ENCODE data around the gene ZNF333.
A peak's percentile ranks its signal among the peaks of the same experiment; 100 is the strongest.

Gene ZNF333

GRCh38 chr19:14674764-14675163, 15.1 kb upstream of the ZNF333 start, which contains the start of gene ADGRE3:
Gene ADGRE3 (minus strand): TSS chr19:14674844. CDS start chr19:14674770, 74 bp downstream.
- no peak for DNase-seq (ENCODE audit: low spot score in 2 of 2)
- H3K27me3 Mint-ChIP-seq = peaks cover 29% of the 10 kb centered on the region
- no peaks in the 10 kb centered on the region for H3K4me1 Mint-ChIP-seq
- no peak within 1 kb of the TSS for H3K4me3 Mint-ChIP-seq
- no peak within 1 kb of the TSS for H3K27ac Mint-ChIP-seq (ENCODE audit: low read depth)
- no peak for ATAC-seq (replicated peaks; ENCODE audit: extremely low read depth, poor library complexity, severe bottlenecking)
- no peaks in the 10 kb centered on the region for H3K9me3 Mint-ChIP-seq
- H3K36me3 Mint-ChIP-seq (ENCODE audit: insufficient read depth) = no peaks in the 10 kb centered on the region

DNA sequence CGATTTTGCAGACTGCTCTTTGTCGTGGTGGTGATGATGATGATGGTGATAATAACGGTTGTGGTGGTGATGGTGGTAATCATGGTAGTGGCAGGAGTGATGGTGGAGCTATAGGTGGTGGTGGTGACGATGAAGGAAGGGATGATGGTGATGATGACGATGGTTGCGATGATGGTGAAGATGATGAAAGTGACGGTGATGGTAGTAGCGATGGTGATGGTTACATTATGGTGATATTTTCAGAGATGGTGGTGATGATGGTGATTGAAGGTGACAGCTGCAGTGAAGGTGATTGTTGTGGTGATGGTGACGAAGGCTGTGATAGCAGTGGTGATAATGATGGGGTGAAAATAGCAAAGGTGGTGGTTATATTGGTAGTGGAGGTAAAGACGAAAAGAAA, 13.1 kb upstream of the ZNF333 start:
- Mint-ChIP-seq H3K36me3 (ENCODE audit: insufficient read depth) (no peaks in the 10 kb centered on the region), H3K9me3 (no peaks in the 10 kb centered on the region), H3K27me3 (peaks cover 19% of the 10 kb centered on the region), H3K4me1 (no peaks in the 10 kb centered on the region), H3K27ac (ENCODE audit: low read depth) (no peak overlapping the region), H3K4me3 (no peak overlapping the region)
- peak; percentile 63 for ATAC-seq (replicated peaks; ENCODE audit: extremely low read depth, poor library complexity, severe bottlenecking)
- peak in 1 of 2 donors; percentile 12 for DNase-seq (ENCODE audit: low spot score in 2 of 2)

DNA sequence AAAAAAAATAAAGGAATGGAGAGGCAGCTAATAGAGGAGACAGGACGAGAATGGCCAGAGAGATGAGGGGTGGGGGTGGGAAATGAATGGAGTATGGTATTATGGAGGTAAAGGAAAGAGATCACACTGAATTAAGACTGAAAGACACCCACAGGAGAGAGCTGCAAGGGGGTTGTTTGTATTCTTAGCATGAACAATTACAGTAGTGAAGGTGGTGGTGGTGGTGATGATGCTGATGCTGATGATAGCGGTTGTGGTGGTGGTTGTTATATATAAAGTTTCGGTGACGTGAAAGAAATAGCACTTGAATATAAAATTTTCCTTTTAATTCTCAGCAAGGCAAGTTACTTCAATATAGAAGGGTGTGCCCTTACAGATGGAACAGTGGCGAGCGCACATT, 12.4 kb upstream of the ZNF333 start:
- DNase-seq (ENCODE audit: low spot score in 2 of 2) (peak in 1 of 2 donors; percentile 33), ATAC-seq (replicated peaks; ENCODE audit: extremely low read depth, poor library complexity, severe bottlenecking) (peak; percentile 81)
- Mint-ChIP-seq H3K9me3 (no peaks in the 10 kb centered on the region), H3K27ac (ENCODE audit: low read depth) (no peak overlapping the region), H3K27me3 (peaks cover 25% of the 10 kb centered on the region), H3K4me3 (no peak overlapping the region), H3K36me3 (ENCODE audit: insufficient read depth) (no peaks in the 10 kb centered on the region), H3K4me1 (no peaks in the 10 kb centered on the region)

- DNase-seq (ENCODE audit: low spot score in 2 of 2) = no peak
- Mint-ChIP-seq H3K4me1 (no peaks in the 10 kb centered on the region), H3K27me3 (peaks cover 21% of the 10 kb centered on the region), H3K4me3 (no peak overlapping the region), H3K9me3 (no peaks in the 10 kb centered on the region), H3K36me3 (ENCODE audit: insufficient read depth) (no peaks in the 10 kb centered on the region), H3K27ac (ENCODE audit: low read depth) (no peak overlapping the region)
- ATAC-seq (replicated peaks; ENCODE audit: extremely low read depth, poor library complexity, severe bottlenecking) = no peak
These were observed 11.6 kb upstream of the ZNF333 start for GRCh38 chr19:14678199-14678598.

DNA sequence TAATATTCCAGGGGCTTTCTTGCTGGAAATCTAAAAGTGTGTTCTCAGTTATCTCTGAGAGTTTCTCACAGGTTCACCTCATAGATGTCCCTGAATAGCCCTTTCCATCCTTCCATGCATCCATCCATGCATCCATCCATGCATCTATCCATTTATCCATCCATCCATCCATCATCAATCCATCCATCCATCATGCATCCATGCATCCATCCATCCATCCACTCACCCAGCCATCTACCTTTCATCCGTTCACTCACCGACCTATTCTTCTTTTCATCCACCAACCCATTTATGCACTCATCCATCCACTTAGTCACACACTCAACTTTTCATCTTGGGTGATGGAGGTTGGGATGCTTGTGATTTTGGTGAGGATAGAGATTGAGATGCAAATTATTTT, 7.8 kb upstream of the ZNF333 start:
- H3K27me3 Mint-ChIP-seq = peaks cover 10% of the 10 kb centered on the region
- DNase-seq (ENCODE audit: low spot score in 2 of 2) (no peak), ATAC-seq (replicated peaks; ENCODE audit: extremely low read depth, poor library complexity, severe bottlenecking) (no peak)
- no peak overlapping the region for H3K27ac Mint-ChIP-seq (ENCODE audit: low read depth)
- H3K9me3 Mint-ChIP-seq = no peaks in the 10 kb centered on the region
- H3K36me3 Mint-ChIP-seq (ENCODE audit: insufficient read depth) = no peaks in the 10 kb centered on the region
- no peaks in the 10 kb centered on the region for H3K4me1 Mint-ChIP-seq
- H3K4me3 Mint-ChIP-seq = no peak overlapping the region

DNA sequence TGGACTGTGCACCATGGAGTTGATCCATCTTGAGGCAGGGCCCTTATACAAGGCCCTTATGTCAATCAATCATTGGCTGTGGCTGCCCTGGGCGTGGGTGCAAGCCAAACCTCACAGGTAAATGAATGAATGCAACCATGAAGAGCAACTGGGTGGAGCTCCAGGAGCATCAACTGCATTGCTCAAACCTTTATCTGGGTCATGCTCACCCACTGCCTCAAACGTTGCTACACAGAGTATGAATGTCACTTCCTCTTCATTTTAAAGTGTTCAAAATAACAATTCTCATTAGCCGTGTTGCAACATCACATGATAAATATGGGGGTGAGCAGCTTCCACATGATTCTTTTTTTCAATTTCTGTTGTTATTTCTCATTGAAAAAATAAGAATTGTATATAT, 6.4 kb upstream of the ZNF333 start:
- Mint-ChIP-seq H3K9me3 (no peaks in the 10 kb centered on the region), H3K27me3 (peaks cover 10% of the 10 kb centered on the region), H3K4me3 (no peak overlapping the region), H3K4me1 (no peaks in the 10 kb centered on the region), H3K27ac (ENCODE audit: low read depth) (no peak overlapping the region), H3K36me3 (ENCODE audit: insufficient read depth) (no peaks in the 10 kb centered on the region)
- ATAC-seq (replicated peaks; ENCODE audit: extremely low read depth, poor library complexity, severe bottlenecking) (no peak), DNase-seq (ENCODE audit: low spot score in 2 of 2) (no peak)

DNA sequence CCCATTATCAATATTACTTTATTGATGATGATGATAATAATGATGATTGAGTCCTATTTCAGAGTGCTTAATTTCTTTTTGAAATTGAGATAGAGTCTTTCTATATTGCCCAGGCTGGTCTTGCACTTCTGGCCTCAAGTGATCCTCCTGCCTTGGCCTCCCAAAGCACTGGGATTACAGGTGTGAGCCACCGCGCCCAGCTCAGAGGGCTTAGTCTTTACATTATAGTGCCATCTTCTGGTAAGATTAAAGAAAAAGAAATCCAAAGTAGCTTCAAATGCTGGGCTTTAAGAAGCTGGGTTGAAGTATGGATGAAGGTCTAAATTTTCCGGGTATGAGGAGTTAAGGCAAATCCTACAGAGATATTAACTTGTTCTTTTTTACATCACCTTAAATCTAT, 3.4 kb upstream of the ZNF333 start:
- Mint-ChIP-seq H3K9me3 (no peaks in the 10 kb centered on the region), H3K27ac (ENCODE audit: low read depth) (no peak overlapping the region), H3K27me3 (peaks cover 10% of the 10 kb centered on the region), H3K36me3 (ENCODE audit: insufficient read depth) (peaks cover 4% of the 10 kb centered on the region), H3K4me3 (no peak overlapping the region), H3K4me1 (no peaks in the 10 kb centered on the region)
- DNase-seq (ENCODE audit: low spot score in 2 of 2) (no peak), ATAC-seq (replicated peaks; ENCODE audit: extremely low read depth, poor library complexity, severe bottlenecking) (no peak)

GRCh38 chr19:14694641-14695266, 4.9 kb downstream of the ZNF333 start:
- no peak for DNase-seq (ENCODE audit: low spot score in 2 of 2)
- Mint-ChIP-seq H3K36me3 (ENCODE audit: insufficient read depth) (peaks cover 40% of the 10 kb centered on the region), H3K4me1 (peaks cover 6% of the 10 kb centered on the region), H3K4me3 (no peak overlapping the region), H3K27ac (ENCODE audit: low read depth) (no peak overlapping the region), H3K9me3 (no peaks in the 10 kb centered on the region), H3K27me3 (no peaks in the 10 kb centered on the region)
- no peak for ATAC-seq (replicated peaks; ENCODE audit: extremely low read depth, poor library complexity, severe bottlenecking)

GRCh38 chr19:14695471-14695870, 5.6 kb downstream of the ZNF333 start:
- ATAC-seq (replicated peaks; ENCODE audit: extremely low read depth, poor library complexity, severe bottlenecking) = no peak
- H3K36me3 Mint-ChIP-seq (ENCODE audit: insufficient read depth) = peaks cover 47% of the 10 kb centered on the region

GRCh38 chr19:14699641-14700040, 9.8 kb downstream of the ZNF333 start:
- no peaks in the 10 kb centered on the region for H3K27me3 Mint-ChIP-seq
- H3K4me3 Mint-ChIP-seq = no peak overlapping the region
- no peaks in the 10 kb centered on the region for H3K9me3 Mint-ChIP-seq
- peaks cover 62% of the 10 kb centered on the region for H3K36me3 Mint-ChIP-seq (ENCODE audit: insufficient read depth)
- no peaks in the 10 kb centered on the region for H3K4me1 Mint-ChIP-seq
- DNase-seq (ENCODE audit: low spot score in 2 of 2) (no peak), ATAC-seq (replicated peaks; ENCODE audit: extremely low read depth, poor library complexity, severe bottlenecking) (no peak)
- no peak overlapping the region for H3K27ac Mint-ChIP-seq (ENCODE audit: low read depth)

More at GRCh38 chr19:14695471-14695870, 5.6 kb downstream of the ZNF333 start:
- H3K4me3 Mint-ChIP-seq = no peak overlapping the region
- no peaks in the 10 kb centered on the region for H3K27me3 Mint-ChIP-seq
- no peak for DNase-seq (ENCODE audit: low spot score in 2 of 2)
- no peaks in the 10 kb centered on the region for H3K9me3 Mint-ChIP-seq
- H3K4me1 Mint-ChIP-seq = peaks cover 6% of the 10 kb centered on the region
- no peak overlapping the region for H3K27ac Mint-ChIP-seq (ENCODE audit: low read depth)

DNA sequence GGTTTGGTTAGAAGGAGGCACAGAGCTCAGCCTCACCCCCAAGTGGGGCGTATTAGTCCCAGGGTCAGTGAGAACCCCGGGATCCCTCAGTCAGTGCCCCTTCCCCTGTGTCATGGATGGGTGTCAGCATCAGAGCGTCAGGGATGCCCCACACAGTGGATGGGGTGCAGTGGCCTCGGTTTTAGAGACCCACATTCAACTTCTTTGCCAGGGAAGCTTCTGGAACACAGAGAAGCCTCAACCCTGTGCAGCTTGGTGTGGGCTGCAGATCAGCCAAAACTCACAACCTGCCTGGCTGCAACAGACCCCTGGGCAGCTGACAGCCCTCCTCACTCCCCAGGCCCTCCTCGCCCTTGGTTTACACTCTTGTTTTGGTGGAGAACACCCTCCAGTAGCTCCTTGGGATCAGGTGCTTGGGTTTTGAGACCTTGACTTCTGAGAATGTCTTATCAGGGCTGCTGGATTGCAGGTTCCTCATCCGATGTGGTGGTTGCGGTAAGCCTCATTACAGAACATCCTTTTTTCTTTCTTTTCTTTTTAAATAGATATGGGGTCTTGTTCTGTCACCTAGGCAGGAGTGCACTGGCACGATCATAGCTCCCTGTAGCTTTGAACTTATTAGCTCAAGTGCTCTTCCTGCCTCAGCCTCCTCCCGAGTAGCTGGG, 11.0 kb downstream of the ZNF333 start:
- DNase-seq (ENCODE audit: low spot score in 2 of 2) = no peak
- H3K36me3 Mint-ChIP-seq (ENCODE audit: insufficient read depth) = peaks cover 59% of the 10 kb centered on the region
- no peak overlapping the region for H3K4me3 Mint-ChIP-seq
- H3K9me3 Mint-ChIP-seq = no peaks in the 10 kb centered on the region
- no peaks in the 10 kb centered on the region for H3K27me3 Mint-ChIP-seq
- no peak for ATAC-seq (replicated peaks; ENCODE audit: extremely low read depth, poor library complexity, severe bottlenecking)
- H3K4me1 Mint-ChIP-seq = no peaks in the 10 kb centered on the region
- no peak overlapping the region for H3K27ac Mint-ChIP-seq (ENCODE audit: low read depth)

GRCh38 chr19:14703833-14704232, 14.0 kb downstream of the ZNF333 start:
- Mint-ChIP-seq H3K27ac (ENCODE audit: low read depth) (peak overlapping the region; percentile 74), H3K27me3 (no peaks in the 10 kb centered on the region), H3K4me3 (no peak overlapping the region), H3K4me1 (no peaks in the 10 kb centered on the region), H3K36me3 (ENCODE audit: insufficient read depth) (peaks cover 56% of the 10 kb centered on the region), H3K9me3 (no peaks in the 10 kb centered on the region)
- DNase-seq (ENCODE audit: low spot score in 2 of 2) (no peak), ATAC-seq (replicated peaks; ENCODE audit: extremely low read depth, poor library complexity, severe bottlenecking) (no peak)

- no peak overlapping the region for H3K4me3 Mint-ChIP-seq
- no peak overlapping the region for H3K27ac Mint-ChIP-seq (ENCODE audit: low read depth)
- peaks cover 55% of the 10 kb centered on the region for H3K36me3 Mint-ChIP-seq (ENCODE audit: insufficient read depth)
- ATAC-seq (replicated peaks; ENCODE audit: extremely low read depth, poor library complexity, severe bottlenecking) = no peak
- DNase-seq (ENCODE audit: low spot score in 2 of 2) = no peak
- no peaks in the 10 kb centered on the region for H3K9me3 Mint-ChIP-seq
- no peaks in the 10 kb centered on the region for H3K27me3 Mint-ChIP-seq
- H3K4me1 Mint-ChIP-seq = no peaks in the 10 kb centered on the region
These were observed 14.6 kb downstream of the ZNF333 start for GRCh38 chr19:14704450-14704849.
